ENCODE results near the gene TM9SF4.

The TM9SF4 gene

GRCh38 chr20:32109392-32110172 lies at the start of gene TM9SF4:
Gene TM9SF4 (plus strand): TSS chr20:32109714. CDS start chr20:32109741, 27 bp downstream.
- peak; percentile 70 for DNase-seq (ENCODE audit: low read depth)

- no peak for DNase-seq (ENCODE audit: low read depth)
Measured at GRCh38 chr20:32062776-32063170, 46.7 kb upstream of the TM9SF4 start.

- DNase-seq (ENCODE audit: low read depth): no peak
Measured at GRCh38 chr20:32063695-32064094, 45.8 kb upstream of the TM9SF4 start.

GRCh38 chr20:32064667-32065066 lies 44.8 kb upstream of the TM9SF4 start:
- DNase-seq (ENCODE audit: low read depth): no peak

GRCh38 chr20:32067234-32067821 lies 42.2 kb upstream of the TM9SF4 start:
- peak; percentile 55 for DNase-seq (ENCODE audit: low read depth)

- DNase-seq (ENCODE audit: low read depth): no peak
Measured at GRCh38 chr20:32068174-32068573, 41.3 kb upstream of the TM9SF4 start.

GRCh38 chr20:32069711-32070110 lies 39.8 kb upstream of the TM9SF4 start:
- DNase-seq (ENCODE audit: low read depth): no peak

- no peak for DNase-seq (ENCODE audit: low read depth)
Measured at GRCh38 chr20:32070282-32070681, 39.2 kb upstream of the TM9SF4 start.

- no peak for DNase-seq (ENCODE audit: low read depth)
Measured at GRCh38 chr20:32070690-32071213, 38.8 kb upstream of the TM9SF4 start.

- no peak for DNase-seq (ENCODE audit: low read depth)
Measured at GRCh38 chr20:32071395-32072167, 37.9 kb upstream of the TM9SF4 start.

- no peak for DNase-seq (ENCODE audit: low read depth)
Measured at GRCh38 chr20:32072168-32072750, 37.3 kb upstream of the TM9SF4 start.

GRCh38 chr20:32075534-32075933 lies 34.0 kb upstream of the TM9SF4 start:
- DNase-seq (ENCODE audit: low read depth): no peak

- DNase-seq (ENCODE audit: low read depth): no peak
Measured at GRCh38 chr20:32077190-32077589, 32.3 kb upstream of the TM9SF4 start.

- DNase-seq (ENCODE audit: low read depth): no peak
Measured at GRCh38 chr20:32078322-32078721, 31.2 kb upstream of the TM9SF4 start.

- no peak for DNase-seq (ENCODE audit: low read depth)
Measured at GRCh38 chr20:32078791-32079190, 30.7 kb upstream of the TM9SF4 start.

- DNase-seq (ENCODE audit: low read depth): no peak
Measured at GRCh38 chr20:32079655-32080109, 29.8 kb upstream of the TM9SF4 start.

GRCh38 chr20:32080783-32081182 lies 28.7 kb upstream of the TM9SF4 start:
- no peak for DNase-seq (ENCODE audit: low read depth)

- no peak for DNase-seq (ENCODE audit: low read depth)
Measured at GRCh38 chr20:32083469-32083868, 26.0 kb upstream of the TM9SF4 start.

- no peak for DNase-seq (ENCODE audit: low read depth)
Measured at GRCh38 chr20:32087070-32087469, 22.4 kb upstream of the TM9SF4 start.

- DNase-seq (ENCODE audit: low read depth): no peak
Measured at GRCh38 chr20:32088759-32089158, 20.8 kb upstream of the TM9SF4 start.

- DNase-seq (ENCODE audit: low read depth): no peak
Measured at GRCh38 chr20:32089637-32090362, 19.7 kb upstream of the TM9SF4 start.

Measured in non-pigmented ciliary epithelial cell (primary cell).